ENCODE data around the gene WDR70. TPM values are rescaled to one million over a fixed set of nuclear protein-coding genes. Genes with fewer than 3 reads are reported as not detected.

The WDR70 gene
- total RNA-seq, 1 experiment from 2014 or later = 30.0 TPM

GRCh38 chr5:37704406-37704805 is 325.3 kb downstream of the WDR70 start:
- H3K9me3 Mint-ChIP-seq (ENCODE audit: low read depth, unreplicated experiment) = no peaks in the 10 kb centered on the region
- CTCF ChIA-PET = no interaction called here
- H3K27ac Mint-ChIP-seq (ENCODE audit: unreplicated experiment) = no peak overlapping the region
- H3K36me3 Mint-ChIP-seq (ENCODE audit: insufficient read depth, unreplicated experiment) = no peaks in the 10 kb centered on the region
- BruUV-seq (replicated peaks) = no TSS peak
- DNase-seq = no peak
- intact Hi-C loops (cut with micrococcal nuclease; ENCODE audit: unreplicated experiment) = no loop called here
- TF ChIP-seq, protein P1, sequence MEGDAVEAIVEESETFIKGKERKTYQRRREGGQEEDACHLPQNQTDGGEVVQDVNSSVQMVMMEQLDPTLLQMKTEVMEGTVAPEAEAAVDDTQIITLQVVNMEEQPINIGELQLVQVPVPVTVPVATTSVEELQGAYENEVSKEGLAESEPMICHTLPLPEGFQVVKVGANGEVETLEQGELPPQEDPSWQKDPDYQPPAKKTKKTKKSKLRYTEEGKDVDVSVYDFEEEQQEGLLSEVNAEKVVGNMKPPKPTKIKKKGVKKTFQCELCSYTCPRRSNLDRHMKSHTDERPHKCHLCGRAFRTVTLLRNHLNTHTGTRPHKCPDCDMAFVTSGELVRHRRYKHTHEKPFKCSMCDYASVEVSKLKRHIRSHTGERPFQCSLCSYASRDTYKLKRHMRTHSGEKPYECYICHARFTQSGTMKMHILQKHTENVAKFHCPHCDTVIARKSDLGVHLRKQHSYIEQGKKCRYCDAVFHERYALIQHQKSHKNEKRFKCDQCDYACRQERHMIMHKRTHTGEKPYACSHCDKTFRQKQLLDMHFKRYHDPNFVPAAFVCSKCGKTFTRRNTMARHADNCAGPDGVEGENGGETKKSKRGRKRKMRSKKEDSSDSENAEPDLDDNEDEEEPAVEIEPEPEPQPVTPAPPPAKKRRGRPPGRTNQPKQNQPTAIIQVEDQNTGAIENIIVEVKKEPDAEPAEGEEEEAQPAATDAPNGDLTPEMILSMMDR (IDR thresholded peaks at IDR 0.05; ENCODE audit: unreplicated experiment) = no peak
- no peaks in the 10 kb centered on the region for H3K4me1 Mint-ChIP-seq (ENCODE audit: low read depth, unreplicated experiment)
- no peak overlapping the region for H3K4me3 Mint-ChIP-seq (ENCODE audit: low read depth, unreplicated experiment)
- H3K27me3 Mint-ChIP-seq (ENCODE audit: unreplicated experiment) = no peaks in the 10 kb centered on the region

DNA sequence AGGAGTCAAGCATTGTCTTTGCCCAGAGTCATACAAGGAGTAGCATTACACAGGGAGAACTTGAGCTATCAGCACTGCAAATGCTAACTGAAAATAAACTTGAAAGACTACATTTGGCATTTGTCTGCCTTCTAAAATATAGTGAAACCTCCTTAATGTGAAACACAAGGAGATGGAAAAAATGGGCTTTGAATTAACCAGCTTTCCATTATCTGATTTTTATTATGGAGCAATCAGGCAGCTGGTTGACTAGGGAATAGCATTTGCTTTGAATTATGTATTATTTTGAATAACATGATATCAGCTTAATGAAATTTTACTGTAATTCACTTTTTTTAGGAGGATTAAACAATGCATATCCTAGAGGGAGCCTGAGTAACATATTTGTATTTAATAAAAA is 329.9 kb downstream of the WDR70 start:
- H3K4me3 Mint-ChIP-seq (ENCODE audit: low read depth, unreplicated experiment) = no peak overlapping the region
- no peaks in the 10 kb centered on the region for H3K9me3 Mint-ChIP-seq (ENCODE audit: low read depth, unreplicated experiment)
- CTCF ChIA-PET = no interaction called here
- H3K27me3 Mint-ChIP-seq (ENCODE audit: unreplicated experiment) = no peaks in the 10 kb centered on the region
- DNase-seq = no peak
- H3K36me3 Mint-ChIP-seq (ENCODE audit: insufficient read depth, unreplicated experiment) = no peaks in the 10 kb centered on the region
- BruUV-seq (replicated peaks) = no TSS peak
- no peak overlapping the region for H3K27ac Mint-ChIP-seq (ENCODE audit: unreplicated experiment)
- no peaks in the 10 kb centered on the region for H3K4me1 Mint-ChIP-seq (ENCODE audit: low read depth, unreplicated experiment)
- TF ChIP-seq, protein P1 (IDR thresholded peaks at IDR 0.05; ENCODE audit: unreplicated experiment) = no peak
- intact Hi-C loops (cut with micrococcal nuclease; ENCODE audit: unreplicated experiment) = no loop called here

- TF ChIP-seq, protein P1 (IDR thresholded peaks at IDR 0.05; ENCODE audit: unreplicated experiment) = no peak
These were observed 331.8 kb downstream of the WDR70 start for GRCh38 chr5:37710965-37711364.

GRCh38 chr5:37712750-37713149 is 333.6 kb downstream of the WDR70 start:
- Mint-ChIP-seq H3K4me1 (ENCODE audit: low read depth, unreplicated experiment) (peaks cover 9% of the 10 kb centered on the region), H3K36me3 (ENCODE audit: insufficient read depth, unreplicated experiment) (no peaks in the 10 kb centered on the region), H3K27ac (ENCODE audit: unreplicated experiment) (no peak overlapping the region), H3K9me3 (ENCODE audit: low read depth, unreplicated experiment) (no peaks in the 10 kb centered on the region), H3K27me3 (ENCODE audit: unreplicated experiment) (no peaks in the 10 kb centered on the region), H3K4me3 (ENCODE audit: low read depth, unreplicated experiment) (no peak overlapping the region)
- CTCF ChIA-PET = no interaction called here
- no peak for DNase-seq
- no TSS peak for BruUV-seq (replicated peaks)
- TF ChIP-seq, protein P1 (IDR thresholded peaks at IDR 0.05; ENCODE audit: unreplicated experiment) = no peak
- intact Hi-C loops (cut with micrococcal nuclease; ENCODE audit: unreplicated experiment) = loop anchor here (10.0 kb wide), 1 partner anchor 298 kb away; no protein-coding TSS in a partner anchor

More at GRCh38 chr5:37710965-37711364, 331.8 kb downstream of the WDR70 start:
- intact Hi-C loops (cut with micrococcal nuclease; ENCODE audit: unreplicated experiment) = loop anchor here (10.0 kb wide), 1 partner anchor 296 kb away; no protein-coding TSS in a partner anchor
- Mint-ChIP-seq H3K36me3 (ENCODE audit: insufficient read depth, unreplicated experiment) (no peaks in the 10 kb centered on the region), H3K4me1 (ENCODE audit: low read depth, unreplicated experiment) (no peaks in the 10 kb centered on the region), H3K9me3 (ENCODE audit: low read depth, unreplicated experiment) (no peaks in the 10 kb centered on the region), H3K4me3 (ENCODE audit: low read depth, unreplicated experiment) (no peak overlapping the region), H3K27me3 (ENCODE audit: unreplicated experiment) (no peaks in the 10 kb centered on the region), H3K27ac (ENCODE audit: unreplicated experiment) (no peak overlapping the region)
- DNase-seq = no peak
- CTCF ChIA-PET = no interaction called here
- no TSS peak for BruUV-seq (replicated peaks)
